Epithelial cell of proximal tubule (primary cell): ENCODE results near the gene POLQ. TPM values are rescaled to one million over a fixed set of nuclear protein-coding genes. Genes with fewer than 3 reads are reported as not detected.

Experiments
- DNase-seq: peaks from one replicate; pipeline ENCODE4 v3.0.0-alpha.2; 2011; ENCODE audit warnings: low read depth
- H3K4me3 ChIP-seq: 2 replicates; pipeline ENCODE4 v1.5.1; 2011; ENCODE audit warnings: low read depth, mild to moderate bottlenecking, low read length
- total RNA-seq: library from RNA; depleted of rRNA; stranded (reverse); fragments of >200 nt; gene quantifications from 2 replicates; pipeline ENCODE4 v1.2.3, GENCODE V29; 2015
- TF ChIP-seq, protein P1 (sequence below): conservative IDR thresholded peaks from 2 replicates; pipeline ENCODE4 v1.5.1; 2012; ENCODE audit warnings: low read depth, mild to moderate bottlenecking, low read length

Gene POLQ
- total RNA-seq, 1 donor from 2014 or later: 9.2 TPM

DNA sequence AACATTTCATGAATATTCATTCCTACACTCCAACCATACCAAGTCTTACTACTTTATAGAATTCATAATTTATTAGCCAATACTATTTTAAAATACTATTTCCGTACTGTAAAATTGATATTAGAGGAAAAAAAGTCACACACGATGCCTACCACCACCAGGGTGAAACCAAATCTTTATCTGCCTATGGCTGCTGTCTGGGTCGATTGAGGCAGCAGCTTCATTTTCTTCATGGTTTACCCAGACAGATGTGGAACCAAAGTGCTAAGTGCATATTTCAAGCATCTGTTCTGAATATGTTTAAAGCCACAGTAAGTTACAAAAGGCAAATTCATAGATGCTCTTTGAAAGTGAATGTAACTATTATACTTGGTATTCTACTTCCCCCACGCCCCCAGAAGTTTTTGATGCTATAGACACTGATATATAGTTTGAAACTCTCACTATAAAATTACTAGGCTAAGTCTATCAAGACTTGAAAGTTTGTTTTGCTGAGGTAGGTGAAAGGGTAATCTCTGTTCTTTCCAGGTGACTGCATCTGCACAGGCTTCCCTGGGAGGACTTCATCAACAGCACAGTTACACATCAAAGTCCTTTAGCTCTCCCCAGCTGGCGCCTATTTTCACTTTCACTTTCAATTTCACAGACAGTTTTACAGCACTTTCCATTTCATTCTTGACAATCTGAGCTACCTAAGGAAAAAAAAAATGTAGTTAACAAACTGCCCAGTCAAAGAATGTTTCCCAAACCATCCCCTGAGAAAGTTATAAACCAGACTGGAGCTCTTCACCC is 113.9 kb downstream of the POLQ start:
- TF ChIP-seq, protein P1, sequence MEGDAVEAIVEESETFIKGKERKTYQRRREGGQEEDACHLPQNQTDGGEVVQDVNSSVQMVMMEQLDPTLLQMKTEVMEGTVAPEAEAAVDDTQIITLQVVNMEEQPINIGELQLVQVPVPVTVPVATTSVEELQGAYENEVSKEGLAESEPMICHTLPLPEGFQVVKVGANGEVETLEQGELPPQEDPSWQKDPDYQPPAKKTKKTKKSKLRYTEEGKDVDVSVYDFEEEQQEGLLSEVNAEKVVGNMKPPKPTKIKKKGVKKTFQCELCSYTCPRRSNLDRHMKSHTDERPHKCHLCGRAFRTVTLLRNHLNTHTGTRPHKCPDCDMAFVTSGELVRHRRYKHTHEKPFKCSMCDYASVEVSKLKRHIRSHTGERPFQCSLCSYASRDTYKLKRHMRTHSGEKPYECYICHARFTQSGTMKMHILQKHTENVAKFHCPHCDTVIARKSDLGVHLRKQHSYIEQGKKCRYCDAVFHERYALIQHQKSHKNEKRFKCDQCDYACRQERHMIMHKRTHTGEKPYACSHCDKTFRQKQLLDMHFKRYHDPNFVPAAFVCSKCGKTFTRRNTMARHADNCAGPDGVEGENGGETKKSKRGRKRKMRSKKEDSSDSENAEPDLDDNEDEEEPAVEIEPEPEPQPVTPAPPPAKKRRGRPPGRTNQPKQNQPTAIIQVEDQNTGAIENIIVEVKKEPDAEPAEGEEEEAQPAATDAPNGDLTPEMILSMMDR: no peak
- peak; percentile 31 for DNase-seq
- peak overlapping the region; percentile 34 for H3K4me3 ChIP-seq

GRCh38 chr3:121430664-121431215 is 115.0 kb downstream of the POLQ start:
- H3K4me3 ChIP-seq: no peak overlapping the region
- TF ChIP-seq, protein P1: no peak
- DNase-seq: no peak

- no peak for DNase-seq
- no peak overlapping the region for H3K4me3 ChIP-seq
- TF ChIP-seq, protein P1: no peak
Observed at GRCh38 chr3:121424549-121424948, 121.2 kb downstream of the POLQ start.

DNA sequence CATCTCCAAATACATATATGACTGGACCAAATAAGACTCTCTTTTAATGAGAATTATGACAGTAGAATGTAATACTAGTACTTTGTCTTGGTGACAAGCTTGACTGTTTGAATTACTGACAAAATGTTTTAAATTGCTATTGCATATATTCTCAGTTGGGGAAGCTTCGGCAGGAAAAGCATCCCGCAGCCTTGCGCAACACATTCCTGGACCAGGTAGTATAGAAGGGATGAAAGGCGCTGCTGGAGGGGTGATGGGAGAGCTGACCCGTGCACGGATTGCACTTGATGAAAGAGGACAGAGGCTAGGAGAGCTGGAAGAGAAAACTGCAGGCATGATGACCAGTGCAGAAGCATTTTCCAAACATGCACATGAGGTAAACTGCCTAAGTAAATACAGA is 127.6 kb downstream of the POLQ start:
- TF ChIP-seq, protein P1: no peak

GRCh38 chr3:121414924-121415323 is 130.9 kb downstream of the POLQ start:
- no peak overlapping the region for H3K4me3 ChIP-seq
- TF ChIP-seq, protein P1: no peak
- no peak for DNase-seq

More for the DNA sequence above, 127.6 kb downstream of the POLQ start:
- H3K4me3 ChIP-seq: no peak overlapping the region
- no peak for DNase-seq

DNA sequence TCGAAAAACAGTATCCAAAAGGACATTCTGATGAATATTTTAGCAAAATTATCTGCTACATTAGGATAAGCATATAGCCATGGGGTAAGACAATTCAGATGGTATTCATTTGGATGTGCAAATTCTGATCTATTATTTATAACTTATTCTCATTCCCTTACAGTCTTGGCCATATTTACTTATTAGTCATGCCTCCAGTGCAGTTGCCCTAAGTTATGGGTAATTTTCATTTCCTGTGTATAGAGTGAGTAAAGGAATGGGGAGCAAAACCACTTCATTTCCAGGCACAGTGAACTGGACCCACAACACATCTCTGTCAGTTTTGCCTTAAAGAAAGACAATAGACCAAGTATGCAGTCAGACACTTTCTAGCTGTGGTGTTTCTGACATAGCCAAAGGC is 134.3 kb downstream of the POLQ start:
- no peak for DNase-seq
- no peak overlapping the region for H3K4me3 ChIP-seq
- TF ChIP-seq, protein P1: no peak
